ENCODE measurements around the gene CSNK1A1L.
"Not testable (repeated sequence)": the region's sequence is repeated elsewhere in the genome, so short reads cannot be mapped to it uniquely, and the experiment has no call there.

Gene CSNK1A1L

DNA sequence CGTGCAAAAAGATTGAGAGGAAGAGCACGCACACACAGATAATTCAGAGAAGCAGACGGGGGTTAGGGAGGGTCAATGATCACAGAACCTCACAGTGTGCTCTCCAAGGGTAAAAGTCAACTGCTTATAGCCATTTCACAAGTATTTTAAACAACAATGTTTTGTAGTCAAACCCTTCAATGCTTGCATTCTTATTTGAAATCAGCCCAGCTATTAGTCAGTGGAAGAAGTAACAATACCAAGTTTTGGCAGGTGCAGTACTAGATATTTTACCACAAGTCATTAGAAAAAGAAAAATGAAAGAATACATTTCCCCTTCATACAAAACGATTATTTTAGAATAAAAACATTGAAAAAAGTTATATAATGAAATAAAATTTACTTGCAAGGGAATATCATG, 2.6 kb downstream of the CSNK1A1L start:
- DNase-seq = no peak

DNA sequence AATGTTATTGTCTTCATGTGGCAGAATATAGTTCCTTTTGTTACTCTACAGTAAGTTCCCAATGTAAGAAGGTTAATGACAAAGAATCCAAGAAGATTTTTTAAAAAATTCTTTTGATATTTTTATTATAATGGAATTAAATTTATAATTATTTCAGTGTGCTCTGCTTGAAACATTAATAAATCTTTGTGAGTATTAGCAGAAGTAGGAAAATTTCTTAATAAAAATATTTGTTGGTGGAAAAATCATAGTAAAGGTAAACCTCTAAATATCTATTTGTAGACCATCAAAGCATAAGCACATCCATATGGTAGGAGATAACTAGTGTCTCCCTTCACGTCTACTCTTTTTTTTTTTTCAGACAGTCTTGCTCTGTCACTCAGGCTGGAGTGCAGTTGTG, 4.3 kb downstream of the CSNK1A1L start:
- no peak for DNase-seq

DNA sequence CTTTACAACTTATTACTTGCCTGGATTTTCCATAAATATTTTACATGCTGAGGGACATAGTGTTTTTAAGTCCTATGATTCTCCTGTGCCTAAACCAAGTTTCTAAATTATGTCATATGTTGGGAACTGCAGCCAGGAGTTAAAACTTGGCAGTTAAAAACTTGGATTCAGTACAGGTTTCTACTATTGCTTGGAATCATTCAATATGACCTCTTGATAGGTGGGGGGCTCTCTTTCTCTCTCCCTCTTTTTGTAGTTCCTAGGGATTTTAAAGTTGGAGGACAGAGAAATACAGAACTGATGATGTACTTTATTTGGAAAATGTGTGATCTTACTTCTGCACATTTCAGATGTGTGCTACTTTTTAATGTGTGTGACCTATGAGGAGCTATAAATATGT, 4.7 kb downstream of the CSNK1A1L start:
- DNase-seq = no peak

DNA sequence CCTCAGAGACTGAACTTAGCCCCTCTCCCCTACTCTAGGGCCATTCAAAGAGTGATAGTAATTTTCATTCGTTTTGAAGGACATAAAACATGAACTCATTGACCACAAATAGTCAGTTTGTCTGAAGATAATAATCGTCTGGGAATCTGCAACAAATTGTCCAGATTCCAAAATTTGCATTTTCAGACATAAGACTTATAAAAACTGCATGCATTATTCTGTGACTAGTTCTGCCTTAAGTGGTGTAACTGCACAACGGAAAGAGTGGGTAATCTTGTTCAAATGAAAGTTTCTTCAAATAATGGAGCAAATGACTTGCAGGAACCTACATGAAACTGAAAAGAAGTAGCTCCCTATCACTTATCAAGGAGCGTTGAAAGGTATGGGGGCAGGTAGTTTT, 8.4 kb downstream of the CSNK1A1L start:
- no peak for DNase-seq

DNA sequence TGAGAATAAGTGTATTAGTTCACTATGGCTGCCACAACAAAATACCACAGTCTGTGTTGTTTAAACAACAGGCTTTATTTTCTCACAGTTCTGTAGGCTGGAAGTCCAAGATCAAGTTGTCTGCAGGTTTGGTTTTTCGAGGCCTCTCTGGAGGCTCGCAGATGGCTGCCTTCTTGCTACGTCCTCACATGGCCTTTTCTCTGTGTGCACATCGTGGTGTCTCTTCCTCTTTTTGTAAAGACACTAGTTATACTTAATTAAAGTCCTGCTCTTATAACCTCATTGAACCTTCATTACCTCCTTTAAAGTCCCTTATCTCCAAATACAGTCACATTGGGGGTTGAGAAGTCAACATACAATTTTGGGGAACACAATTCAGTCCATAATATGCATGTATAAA, 10.6 kb downstream of the CSNK1A1L start:
- DNase-seq = no peak

DNA sequence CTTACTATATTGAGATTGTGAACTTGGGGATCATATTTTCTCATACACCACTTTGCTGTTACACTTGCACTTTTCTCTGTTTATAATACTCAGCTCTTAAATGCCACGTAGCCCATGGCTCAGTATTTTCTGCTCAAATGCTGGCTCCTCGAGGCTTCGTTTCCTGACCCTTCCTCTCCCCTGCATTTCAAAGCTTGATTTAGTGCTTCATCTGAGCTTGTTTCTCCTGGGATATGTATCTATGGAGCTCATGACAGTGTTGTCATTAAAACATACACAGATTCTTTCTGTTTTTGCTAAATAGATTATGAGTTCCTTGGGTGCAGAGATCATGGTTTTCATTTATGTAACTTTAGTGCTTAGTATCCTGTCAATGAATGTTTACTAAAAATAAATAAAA, 11.4 kb downstream of the CSNK1A1L start:
- DNase-seq = no peak

DNA sequence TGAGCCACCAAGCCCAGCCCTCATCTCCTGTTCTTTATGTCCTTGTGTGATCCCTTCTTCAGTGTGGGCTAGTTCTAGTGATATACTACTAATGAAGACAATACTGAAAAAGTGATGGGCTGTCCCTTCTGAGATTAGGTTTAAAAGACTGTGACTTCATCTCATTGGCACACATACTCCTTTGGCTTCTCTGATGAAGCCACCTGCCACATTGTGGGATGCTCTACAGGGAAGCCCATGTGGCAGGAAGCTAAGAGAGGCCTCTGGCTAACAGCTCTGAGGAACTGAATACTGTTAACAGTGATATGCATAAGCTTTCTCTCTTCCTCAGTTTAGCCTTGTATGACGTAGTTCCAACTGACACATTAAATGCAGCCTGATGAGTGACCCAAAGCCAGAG, 13.6 kb downstream of the CSNK1A1L start:
- no peak for DNase-seq

DNA sequence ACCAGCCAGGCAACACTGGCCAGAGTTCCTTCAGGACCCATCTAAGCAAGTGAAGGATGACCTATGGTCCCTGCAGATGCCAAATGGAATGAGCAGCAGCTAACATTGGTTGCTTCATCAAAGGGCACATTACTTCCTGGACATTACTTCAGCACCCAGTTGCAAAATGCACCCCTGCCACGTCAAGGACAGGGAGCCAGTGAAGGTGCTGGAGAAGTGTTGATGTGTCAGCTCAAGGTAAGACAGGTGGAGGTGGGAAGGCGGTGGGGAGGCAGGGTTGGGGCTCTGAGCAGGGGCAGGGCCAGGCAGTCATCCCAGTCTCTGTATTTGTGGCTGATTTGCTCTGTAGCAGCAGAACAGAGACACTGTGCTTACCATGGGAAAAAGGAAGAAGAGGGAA, 14.6 kb downstream of the CSNK1A1L start:
- no peak for DNase-seq

DNA sequence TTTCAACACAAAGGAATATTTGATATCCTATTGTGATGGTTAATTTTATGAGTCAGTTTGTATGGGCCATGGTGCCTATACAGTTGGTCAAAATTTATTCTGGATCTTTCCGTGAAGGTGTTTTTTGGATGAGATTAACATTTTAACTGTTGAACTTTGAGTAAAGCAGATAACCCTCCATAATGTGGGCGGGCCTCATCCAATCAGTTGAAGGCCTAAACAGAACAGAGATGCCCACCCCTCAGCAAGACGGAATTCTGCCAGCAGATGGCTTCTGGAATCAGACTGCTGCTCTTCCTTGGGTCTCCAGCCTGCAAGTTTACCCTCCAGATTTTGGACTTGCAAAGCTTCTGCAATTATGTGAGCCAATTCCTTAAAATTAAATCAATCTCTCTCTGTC, 16.0 kb downstream of the CSNK1A1L start:
- DNase-seq = no peak

DNA sequence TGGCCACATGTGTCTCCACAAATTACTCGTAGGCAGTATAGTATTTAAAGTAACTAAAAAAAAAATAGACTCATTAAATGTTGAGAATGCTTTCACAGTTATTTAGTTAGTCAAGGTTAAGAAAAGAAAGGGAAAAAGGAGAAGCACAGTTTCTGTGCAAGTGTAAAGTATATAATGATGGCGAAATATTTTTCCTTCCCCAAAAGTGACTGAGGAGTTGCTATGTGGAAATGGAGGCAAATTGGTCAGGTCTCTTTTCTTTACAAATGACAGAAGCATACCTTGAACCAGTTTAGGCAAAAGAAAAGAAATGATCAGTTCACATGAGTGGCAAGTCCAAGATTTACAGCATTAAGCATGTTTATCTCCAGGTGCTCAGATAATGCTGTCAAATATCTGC, 18.0 kb downstream of the CSNK1A1L start:
- DNase-seq = no peak

DNA sequence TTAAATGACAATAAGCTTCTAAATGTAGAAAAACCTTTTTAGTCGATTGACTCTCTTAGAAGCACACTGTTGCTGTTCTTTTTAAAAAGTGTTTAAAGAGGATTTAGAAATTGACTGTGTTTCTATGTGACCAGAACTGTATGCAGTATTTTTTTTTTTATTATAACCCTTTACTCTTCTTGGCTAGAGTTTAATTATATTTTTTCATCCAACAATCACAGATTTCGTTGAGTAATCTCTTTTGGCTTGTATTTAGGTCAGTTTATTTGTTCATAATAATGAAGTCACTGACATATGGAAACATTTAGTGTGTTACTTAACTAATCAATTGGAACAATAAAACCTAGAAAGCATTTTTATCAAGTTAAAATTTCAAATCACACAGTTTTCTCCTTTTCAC, 19.9 kb downstream of the CSNK1A1L start:
- no peak for DNase-seq

DNA sequence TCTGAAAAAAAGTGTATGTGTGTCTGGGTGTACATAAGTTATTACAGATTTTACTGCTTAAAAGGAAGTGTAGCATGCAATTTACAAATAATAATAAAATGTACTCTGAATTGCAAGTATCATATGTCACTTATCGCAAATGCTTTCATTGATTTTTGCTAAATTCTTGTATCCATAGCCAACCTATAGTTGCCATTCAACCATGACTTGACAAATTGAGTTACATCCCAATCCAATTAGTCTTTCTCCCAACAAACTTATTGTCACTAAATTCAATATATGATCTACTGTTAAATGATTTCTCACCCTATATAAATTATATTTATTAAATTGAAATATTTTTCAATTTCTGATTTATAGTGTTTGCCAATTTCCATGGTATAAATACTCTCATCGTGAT, 28.6 kb downstream of the CSNK1A1L start:
- no peak for DNase-seq

DNA sequence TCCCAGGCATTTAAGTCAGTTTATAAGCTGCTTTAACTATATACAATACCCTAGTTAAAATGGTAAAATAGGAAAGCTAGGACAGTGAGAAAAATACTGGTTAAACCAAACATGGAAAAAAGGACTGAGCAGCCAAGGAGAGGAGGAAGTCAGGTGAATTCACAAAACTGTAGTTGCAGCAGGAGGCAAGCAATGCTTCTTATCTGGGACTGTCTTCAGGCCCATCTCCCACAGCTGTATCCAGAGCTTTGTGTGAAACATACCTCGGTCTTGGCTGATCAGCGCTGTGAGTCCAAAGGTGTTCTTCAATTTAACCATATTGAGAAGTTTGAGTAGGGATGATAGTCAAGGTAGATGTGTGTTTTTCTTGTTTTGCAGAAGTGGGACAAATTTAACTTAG, 30.3 kb downstream of the CSNK1A1L start:
- DNase-seq = no peak

DNA sequence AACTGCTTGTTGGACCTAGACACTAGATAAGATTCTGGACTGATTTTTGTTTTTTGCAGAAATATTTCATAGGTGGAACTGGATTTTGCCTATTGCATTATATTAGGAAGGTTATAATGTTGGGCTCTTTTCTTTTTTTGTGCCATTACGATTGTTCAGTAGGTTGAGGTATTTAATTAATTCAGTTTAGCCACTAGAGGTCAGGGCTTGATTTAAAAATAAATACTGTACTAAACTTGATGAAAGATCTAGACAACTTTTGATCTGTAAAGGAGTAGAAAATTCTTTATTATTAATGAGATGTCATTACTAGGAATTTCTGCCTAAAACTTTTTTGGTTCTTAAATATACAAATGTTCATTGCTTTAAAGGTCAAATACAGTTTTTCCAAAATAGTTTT, 30.8 kb downstream of the CSNK1A1L start:
- DNase-seq = peak; percentile 23

DNA sequence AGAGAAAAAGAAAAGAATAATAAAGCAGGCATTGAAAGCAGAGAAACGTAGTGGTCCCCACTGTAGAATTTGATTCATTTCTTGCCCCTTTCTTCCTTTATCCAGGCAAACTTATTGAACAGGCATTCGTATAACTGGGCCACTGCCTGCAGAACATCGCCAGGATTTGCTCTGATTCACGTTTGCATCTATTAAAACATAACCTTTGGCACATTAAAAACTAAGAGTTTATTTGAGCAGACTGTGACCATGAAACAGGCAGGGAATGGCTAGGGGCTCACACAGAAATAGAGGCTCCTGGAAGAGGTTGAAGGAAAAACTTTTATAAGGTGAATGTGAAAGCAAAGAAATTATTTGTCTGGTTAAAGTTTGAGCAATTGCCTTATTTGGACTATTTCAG, 33.4 kb downstream of the CSNK1A1L start:
- DNase-seq = no peak

DNA sequence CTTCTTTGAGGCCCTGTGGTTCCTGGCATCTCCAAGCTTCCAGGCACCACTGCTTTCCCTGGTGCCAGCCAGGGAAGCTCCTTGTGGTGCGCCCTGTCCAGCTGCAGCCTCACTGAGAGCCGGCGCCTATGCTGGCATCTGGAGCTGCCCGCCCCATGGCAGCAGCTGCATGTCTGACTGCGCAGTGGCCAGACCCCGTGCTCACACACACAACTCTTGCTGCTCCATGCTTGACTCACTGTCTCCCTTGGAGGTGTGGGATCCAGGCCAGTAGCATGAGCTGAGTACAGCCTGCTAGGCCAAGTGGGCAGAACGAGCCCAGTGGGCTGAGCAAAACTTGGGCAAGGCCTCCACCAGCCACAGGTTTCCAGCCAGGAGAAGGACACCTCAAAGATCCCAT, 34.5 kb downstream of the CSNK1A1L start:
- DNase-seq = no peak

DNA sequence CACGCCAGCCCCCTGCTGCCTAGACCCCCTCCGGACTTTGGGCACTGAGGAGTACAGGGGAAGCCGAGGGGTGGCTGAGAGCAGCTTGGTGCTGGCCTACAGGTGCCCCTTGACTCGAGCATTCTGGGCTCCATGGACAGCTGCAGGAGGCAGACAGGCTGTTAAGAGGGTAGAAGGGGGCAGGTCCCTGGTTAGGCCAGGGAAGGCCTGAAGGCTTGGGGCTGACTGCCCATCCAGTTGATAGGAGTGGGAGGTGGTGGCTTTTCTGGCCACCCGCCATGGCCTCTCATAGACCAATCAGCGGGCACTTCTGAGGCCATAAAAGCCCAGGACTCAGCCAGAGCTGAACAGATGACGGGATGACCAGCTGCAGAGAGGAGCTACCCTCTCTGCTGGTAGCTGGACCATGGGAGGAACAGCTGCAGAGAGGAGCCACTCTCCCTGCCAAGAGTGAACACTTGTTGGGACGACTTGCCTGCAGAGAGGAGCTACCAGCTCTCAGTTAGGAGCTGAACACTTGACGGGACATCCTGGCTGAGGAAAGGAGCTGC, 35.2 kb downstream of the CSNK1A1L start:
- no peak for DNase-seq

DNA sequence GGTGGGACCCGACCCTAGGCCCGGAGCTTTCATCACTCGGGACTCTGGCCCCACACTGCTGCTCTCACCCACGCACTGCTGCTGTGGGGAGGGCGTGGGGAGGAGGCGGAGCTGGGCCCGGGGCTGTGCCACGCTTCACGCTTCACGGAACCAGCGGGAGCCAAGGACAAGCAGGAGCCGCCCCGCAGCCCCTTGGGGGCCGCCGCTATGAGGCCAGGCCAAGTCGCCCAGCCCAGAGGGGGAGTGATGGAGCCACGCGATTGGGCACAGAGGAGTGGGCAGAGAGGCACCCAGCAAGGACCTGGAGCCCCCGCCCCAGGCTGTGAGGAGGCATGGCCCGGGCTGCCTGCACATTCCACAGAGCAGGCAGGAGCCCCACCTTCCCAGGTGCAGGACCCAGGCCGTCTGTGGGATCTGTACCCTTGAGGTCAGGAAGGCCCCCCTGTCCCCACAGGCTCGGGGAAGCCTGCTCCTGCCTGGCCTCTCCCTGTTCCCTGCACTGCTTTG, 35.8 kb downstream of the CSNK1A1L start:
- DNase-seq = no peak

DNA sequence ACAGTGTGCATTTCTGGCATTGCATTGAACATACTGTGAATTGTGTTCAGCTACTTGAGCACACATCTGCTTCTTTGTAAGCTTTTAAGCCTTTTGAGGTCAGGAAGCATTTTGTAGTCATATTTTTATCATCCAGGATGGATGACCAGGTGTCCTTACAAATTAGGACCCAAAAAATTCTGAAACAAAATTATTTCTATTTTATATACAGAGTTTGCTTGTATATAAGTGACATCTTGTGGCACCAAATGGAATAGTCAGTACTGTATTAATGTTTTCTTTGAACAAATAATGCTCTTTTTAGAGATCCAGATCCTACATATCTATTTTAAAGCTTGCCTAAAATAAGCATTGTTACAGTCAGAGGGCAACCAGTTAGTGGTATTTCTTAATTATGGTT, 36.5 kb downstream of the CSNK1A1L start:
- no peak for DNase-seq

DNA sequence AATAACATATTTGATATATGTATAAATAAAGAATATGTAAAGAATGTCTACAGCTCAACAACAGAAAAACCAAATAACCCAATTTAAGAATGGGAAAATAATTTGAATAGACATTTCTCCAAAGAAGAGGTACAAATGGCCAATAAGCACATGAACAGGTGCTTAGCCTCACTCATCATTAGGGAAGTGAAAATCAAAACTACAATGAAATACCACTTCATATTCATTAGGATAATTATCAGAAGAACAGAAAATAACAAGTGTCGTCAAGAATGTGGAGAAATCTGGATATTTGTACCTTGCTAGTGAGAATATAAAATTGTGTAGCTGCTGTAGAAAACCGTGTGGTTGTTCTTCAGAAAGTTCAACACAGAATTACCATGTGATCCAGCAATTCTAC, 37.6 kb downstream of the CSNK1A1L start:
- no peak for DNase-seq

DNA sequence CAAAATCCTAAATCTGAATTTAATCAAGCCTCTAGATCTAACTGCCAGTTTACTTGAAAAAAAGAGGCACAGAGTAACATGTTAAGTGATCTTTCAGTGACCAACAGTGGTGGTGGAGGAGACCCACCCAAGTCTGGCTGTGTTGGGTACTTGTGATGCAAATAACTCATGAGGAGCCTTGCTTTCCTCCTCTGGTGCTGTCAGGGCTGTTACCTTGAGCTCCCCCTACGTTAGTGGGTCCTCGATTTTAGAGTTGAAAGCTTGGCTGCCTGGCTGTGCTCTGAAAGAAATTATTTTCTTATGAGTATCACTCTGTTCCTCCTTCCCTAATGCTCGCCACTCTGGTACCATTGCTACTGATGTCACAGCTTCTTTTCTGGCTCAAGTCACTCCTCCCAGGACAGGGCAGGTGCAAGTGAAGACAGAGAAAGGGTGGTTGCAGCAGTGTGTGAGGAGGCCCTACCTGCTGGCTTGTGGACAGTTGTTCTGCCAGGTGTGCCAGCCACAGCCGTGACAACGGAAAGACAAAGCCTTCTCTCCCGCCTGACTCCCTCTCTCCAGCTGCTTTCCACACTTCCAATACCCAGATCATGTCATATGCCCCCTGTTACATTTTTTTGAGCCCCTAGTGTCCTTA, 39.5 kb downstream of the CSNK1A1L start:
- no peak for DNase-seq

DNA sequence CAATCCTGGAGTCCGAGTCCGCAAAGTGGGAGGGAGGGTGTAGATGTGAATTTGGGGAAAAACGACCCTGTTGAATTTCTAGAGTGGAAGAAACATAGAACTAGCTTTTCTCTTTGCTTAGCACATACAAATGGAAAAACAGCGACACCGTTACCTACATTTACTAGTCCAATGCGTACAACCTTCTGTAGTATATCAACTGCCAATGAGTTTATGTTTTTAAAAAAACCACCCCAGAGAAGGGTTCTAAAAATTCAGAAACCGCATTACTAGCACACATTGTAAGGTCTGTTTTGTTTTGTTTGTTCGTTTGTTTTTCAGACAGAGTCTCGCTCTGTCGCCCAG, 45.6 kb downstream of the CSNK1A1L start:
- DNase-seq = no peak

DNA sequence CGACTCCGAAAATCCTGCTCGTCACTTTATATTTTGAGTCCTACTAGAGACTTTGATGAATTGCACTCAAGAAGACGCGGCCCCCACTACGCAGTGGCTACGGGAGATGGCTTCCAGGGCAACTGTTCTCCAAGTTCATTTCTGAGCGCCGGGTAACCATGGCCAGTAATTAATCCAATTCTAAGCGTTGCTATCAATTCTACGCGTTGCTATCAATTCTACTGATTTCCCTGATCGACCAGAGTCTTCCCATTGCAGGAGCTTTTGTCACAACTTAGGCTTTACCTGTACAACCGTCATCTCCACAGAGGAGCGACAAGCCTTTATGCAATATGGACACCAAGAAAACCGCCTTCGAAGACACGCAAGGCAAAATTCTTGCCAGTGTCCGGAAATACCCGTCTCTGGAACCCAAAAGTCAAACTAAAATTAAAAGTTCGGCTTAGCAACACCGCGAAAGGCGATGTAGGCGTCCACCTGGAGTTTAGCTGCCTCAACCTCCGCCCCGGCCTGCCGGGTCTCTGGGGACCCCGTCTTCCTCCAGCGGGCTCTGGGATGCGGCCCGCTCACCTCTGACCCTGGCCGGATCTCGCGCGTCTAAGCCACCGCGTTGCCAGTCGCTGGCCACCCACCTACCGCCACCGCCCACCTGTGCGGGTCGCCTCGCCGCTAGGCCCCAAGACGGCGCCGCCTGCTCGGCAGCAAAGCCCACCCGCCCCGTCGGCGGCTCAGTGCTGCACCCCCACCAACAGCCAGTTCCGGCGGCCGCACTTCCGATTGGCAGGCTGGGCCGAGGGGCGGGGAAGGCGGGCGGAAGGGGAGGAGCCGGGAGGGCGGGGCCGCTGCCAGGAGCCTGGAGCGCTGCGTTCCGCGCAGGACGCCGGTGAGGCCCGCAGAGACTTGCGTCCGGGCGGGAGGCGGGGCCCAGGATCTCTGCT, 46.3 kb downstream of the CSNK1A1L start, which contains the start of gene SUPT20H:
Gene SUPT20H (minus strand): TSS at position 779 of the 938 bp plus-strand sequence. CDS start 8,198 bp downstream, outside the sequence.
- DNase-seq = peak; percentile 93

DNA sequence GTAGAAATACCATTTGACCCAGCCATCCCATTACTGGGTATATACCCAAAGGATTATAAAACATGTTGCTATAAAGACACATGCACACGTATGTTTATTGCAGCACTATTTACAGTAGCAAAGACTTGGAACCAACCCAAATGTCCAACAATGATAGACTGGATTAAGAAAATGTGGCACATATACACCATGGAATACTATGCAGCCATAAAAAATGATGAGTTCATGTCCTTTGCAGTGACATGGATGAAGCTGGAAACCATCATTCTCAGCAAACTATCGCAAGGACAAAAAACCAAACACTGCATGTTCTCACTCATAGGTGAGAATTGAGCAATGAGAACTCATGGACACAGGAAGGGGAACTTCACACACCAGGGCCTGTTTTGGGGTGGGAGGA, 49.2 kb downstream of the CSNK1A1L start:
- not testable (repeated sequence) for DNase-seq

Data from CD4-positive, alpha-beta T cell treated with Interleukin-21 for 1 hour (primary cell).